NCI-H128 (cell line): ENCODE data around the gene PDE4D.
"Not testable (repeated sequence)": the region's sequence is repeated elsewhere in the genome, so short reads cannot be mapped to it uniquely, and the experiment has no call there.

ENCODE experiments used
- DNase-seq: peaks from one replicate; lab custom pipeline; 2025; ENCODE audit not compliant: unreplicated experiment; lab: John Stamatoyannopoulos, UW

Gene PDE4D

GRCh38 chr5:59439303-59439702 is 454.2 kb downstream of the PDE4D start:
- no peak for DNase-seq

- no peak for DNase-seq
These were observed 456.4 kb downstream of the PDE4D start for GRCh38 chr5:59437176-59437575.

- DNase-seq = no peak
These were observed 457.0 kb downstream of the PDE4D start for GRCh38 chr5:59436364-59437148.

GRCh38 chr5:59433174-59433573 is 460.4 kb downstream of the PDE4D start:
- no peak for DNase-seq

DNA sequence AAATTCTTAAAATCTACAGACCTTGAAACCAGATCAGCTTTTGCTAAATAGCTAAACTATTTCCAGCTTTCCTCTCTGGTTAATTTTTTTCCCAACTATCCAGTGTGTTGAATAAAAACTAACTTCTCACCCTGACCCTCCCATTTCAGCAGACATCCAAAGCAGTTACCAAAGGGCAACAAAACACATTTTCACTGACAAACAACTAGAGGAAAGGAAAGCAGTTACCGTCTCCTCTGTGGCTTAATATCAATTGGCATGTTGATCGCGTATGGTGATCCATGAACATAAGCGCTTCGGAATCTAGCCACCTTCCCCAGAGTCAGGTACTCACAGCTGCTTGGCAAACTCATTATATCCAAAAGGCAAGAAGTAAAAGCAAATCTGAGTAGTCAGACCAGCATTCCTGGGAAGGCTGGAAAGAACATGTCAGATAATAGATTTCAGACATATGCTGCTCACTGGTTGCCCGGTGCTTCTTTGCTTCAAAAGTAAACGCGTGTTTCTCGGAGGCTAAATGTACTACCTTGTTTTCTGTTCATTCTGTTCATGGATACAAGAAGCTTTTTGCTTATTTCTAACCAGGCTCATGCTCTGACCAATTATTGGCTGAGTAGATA is 463.4 kb downstream of the PDE4D start:
- no peak for DNase-seq

GRCh38 chr5:59428391-59428790 is 465.1 kb downstream of the PDE4D start:
- DNase-seq = no peak

DNA sequence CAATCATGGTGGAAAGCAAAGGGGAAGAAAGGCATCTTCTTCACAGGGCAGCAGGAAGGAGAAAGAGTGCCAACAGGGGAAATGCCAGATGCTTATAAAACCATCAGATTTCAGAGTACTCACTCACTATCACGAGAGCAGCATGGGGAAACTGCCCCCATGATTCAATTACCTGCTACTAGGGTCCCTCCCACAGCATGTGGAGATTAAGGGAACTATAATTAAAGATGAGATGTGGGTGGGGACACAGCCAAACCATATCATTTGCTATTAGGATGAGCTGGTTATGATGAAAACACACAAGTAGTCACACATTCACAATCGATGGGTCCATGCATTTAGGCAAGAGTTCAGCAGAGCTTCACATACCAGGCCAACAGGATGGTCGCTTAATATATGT is 469.0 kb downstream of the PDE4D start:
- DNase-seq = no peak

GRCh38 chr5:59423021-59423420 is 470.5 kb downstream of the PDE4D start:
- no peak for DNase-seq

DNA sequence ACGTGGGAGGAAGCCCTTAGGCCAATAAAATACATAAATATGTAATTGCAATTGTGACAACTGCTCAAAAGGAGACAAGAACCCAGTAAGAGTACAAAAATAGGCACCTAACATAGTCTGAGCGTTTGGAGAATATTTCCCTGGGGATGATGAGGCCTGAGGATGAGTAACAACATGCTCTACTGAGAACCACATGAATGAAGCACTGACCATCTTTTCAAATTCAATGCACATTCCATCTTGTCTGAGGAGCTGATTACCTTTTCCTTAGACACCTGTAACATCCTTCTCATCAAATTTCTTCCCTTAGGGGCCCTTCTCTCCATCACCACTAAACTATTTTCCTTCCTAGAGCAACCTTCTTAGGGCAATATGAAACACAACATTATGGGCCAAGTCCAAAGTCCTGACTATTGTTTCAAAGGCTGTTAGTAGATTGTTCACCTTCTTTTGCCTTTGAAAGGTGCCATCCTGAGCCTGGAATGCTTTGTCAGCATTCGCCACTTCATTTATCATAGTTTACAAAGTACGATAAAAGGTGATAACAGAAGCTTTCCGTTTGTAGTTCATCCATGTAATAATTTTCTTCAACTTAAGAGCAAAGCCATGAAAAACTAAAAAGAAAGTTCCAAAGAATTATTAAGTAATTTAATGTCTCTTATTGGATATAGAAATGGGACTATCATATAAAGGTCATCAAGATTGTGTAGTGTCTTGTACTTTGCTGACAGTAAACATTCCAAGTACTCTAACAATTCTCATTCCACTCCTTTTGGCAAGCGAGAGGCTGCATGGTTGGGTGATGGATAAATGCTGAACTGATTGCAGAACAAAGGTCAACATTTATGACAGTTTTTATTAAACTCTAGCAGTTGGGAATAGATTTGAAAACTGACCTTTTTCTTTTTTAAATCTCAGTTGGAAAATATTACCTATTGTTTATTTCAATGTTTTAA is 471.3 kb downstream of the PDE4D start:
- DNase-seq = no peak

- no peak for DNase-seq
These were observed 472.9 kb downstream of the PDE4D start for GRCh38 chr5:59420596-59420995.

- no peak for DNase-seq
These were observed 474.7 kb downstream of the PDE4D start for GRCh38 chr5:59418808-59419207.

GRCh38 chr5:59416451-59416850 is 477.1 kb downstream of the PDE4D start:
- DNase-seq = no peak

DNA sequence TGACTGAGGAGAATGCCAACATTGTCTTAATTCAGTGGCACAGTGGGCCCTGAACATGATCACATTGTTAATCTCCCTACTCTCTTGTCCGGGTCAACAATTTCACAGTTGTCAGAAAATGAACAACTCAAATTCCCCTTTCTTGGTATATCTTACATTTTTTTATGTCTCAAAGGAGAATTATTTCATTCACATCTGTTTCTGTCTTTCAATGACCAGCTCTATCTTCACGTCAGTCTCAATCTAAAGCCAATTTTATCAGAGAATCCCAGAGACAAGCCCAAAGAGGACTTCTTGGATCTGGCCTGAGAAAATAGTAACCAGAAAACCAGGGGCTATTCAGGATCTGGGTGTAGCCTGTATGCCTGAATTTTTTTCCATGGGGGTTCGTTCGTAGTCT is 477.5 kb downstream of the PDE4D start:
- no peak for DNase-seq

DNA sequence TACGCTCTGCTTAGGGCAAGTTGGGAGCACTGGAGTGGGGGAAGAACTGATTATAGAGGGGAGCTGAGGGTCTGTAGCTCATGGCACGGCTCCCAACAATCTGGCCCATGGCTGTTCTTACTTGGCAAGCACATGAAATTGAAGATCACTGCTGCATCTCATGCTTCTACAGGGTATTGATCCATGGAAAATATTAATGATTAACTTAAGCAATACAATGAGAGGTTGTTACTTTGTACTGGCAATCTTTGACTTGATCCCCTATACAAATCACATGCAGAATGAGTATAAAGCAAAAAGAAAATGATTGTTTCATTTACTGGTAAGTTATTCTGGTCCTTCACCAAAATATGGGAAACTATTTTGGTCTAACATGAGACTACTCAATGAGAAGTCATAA is 481.1 kb downstream of the PDE4D start:
- DNase-seq = no peak

DNA sequence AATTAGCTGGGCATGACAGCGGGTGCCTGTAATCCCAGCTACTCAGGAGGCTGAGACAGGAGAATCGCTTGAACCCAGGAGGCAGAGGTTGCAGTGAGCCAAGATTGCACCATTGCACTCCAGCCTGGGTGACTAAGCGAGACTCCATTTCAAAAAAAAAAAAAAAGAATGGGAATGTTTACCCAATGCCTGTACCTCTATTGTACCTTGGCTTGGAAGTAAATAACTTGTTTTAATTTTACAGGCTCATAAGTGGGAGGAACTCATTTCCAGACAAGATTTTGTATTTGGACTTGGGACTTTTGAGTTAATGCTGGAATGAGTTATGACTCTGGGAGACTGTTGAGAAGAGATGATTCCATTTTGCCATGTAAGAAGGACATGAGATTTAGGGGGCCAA is 484.5 kb downstream of the PDE4D start:
- DNase-seq = not testable (repeated sequence)

DNA sequence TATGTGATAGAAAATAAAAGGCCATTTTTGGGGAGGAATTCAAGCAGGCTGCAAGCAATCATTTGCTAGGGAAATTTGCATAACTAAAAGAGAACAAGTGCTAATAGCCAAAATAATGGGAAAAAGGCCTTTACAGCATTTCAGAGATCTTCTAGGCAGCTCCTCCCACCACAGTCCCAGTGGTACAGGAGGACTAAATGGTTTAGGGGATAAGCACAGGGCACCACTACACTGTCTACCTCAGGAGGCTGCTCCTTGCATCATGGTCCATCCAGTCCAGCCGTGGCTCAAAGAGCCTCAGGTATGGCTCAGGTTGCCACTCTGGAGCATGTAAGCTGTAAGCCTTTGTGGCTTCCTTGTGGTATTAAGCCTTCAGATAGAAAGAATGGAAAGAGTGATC is 485.6 kb downstream of the PDE4D start:
- no peak for DNase-seq

DNA sequence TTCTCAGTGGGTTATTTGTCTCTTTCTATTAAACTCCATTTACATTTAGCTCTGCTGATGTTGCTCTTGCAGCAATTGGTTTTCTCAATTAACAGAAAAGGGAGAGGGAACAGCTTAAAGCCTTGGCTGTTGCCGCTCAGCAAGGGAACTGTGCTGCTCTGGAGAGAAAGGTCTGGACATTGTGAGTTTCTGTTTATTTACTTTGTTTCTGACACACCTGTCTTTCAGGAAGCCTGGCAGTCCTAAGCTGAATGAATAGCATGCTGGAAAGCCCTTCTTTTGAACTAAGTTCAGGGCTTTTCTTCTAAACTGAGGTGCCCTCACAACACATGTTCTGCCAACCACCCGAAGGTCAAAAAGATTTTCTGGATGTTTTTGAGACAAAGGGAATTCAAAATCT is 491.9 kb downstream of the PDE4D start:
- DNase-seq = no peak

- DNase-seq = not testable (repeated sequence)
These were observed 498.6 kb downstream of the PDE4D start for GRCh38 chr5:59394956-59395355.

DNA sequence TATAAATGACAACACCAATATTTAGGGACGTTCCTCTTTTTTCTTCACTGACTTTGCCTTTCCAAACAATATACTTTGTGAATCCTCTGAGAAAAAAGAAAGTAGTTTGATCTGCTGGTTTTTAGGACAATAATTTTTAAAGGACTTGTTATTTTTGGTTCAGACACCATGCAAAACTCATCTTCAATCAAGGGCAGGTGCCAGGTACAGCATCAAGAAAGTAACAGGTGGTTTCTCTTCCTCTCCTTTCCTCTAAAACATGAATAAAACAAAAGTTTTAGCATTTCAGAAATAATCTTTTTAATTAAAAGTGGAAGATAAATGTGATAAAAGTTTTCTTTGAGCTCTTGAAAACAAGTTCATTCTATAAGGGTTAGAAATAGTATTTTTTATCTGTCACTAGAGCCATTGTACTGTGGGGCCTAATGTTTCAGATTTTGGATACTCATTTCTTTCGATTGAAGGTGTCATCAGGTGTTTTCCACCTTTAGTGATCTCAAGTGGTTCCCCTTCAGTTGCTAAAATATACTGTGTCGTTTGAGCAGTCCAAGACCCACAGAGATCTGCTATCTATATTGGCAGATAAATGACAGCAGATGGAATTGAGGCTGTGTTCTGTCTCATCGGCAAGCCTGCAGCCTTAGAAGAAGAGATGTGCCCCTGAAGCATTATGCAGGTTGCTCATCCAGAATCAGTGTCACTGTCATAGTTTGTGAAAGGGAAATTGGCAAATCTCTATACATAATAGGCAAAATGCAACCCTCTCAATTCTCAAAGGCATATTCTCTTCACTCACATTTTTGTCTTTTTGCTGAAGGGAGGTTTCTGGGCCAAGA is 499.7 kb downstream of the PDE4D start:
- DNase-seq = no peak

DNA sequence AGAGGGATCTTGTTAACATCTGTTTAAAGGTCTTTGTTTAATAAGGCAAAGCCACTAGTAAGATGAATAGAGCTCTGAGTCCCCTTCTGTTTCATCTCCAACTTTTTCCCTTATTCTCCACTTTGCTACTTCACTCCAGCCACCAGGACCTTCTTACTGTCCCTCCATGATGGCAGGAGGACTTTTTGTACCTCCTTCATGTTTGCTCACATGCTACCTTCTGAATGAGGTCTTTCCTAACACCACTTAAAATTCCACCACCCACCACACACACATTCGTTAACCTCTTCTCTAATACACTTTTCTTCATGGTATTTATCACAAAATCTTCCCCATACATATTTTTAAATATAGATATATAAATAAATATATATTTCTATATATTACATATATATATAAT is 501.9 kb downstream of the PDE4D start:
- no peak for DNase-seq

- no peak for DNase-seq
These were observed 502.5 kb downstream of the PDE4D start for GRCh38 chr5:59390989-59391388.
